ENCODE data around the gene PHLDB2. TPM values are rescaled to one million over a fixed set of nuclear protein-coding genes. Genes with fewer than 3 reads are reported as not detected.

The PHLDB2 gene
- total and polyA plus RNA-seq, 2 donors (not counting 1 experiment from before 2014, with no cell fraction given): 33.8 to 47.9 TPM

DNA sequence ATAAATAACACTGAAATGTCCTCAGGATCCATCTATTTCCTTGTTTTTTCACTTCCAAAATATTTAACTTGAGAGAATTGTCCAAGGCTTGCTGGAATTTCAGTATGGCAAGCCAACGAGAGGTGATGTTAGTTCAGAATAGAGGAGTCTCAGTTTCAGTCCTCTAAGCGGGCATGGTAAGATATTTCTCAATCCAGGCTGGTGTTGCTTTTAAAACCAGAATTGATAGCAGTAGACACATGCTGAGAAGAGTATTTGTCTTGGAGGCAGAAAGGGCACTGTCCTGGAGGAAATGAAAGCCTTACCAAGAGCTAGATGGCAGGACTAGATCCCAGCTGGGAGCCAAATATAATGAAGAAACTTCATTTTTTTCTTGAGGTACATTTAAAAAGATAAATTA is 23.1 kb downstream of the PHLDB2 start:
- Histone ChIP-seq H3K36me3 (ENCODE audit: control insufficient read depth, insufficient read depth, low read length) (peaks cover 8% of the 10 kb centered on the region), H4K20me1 (ENCODE audit: control insufficient read depth, extremely low read depth, insufficient read depth, low read length) (no peaks in the 10 kb centered on the region)
- TF ChIP-seq, protein P1, sequence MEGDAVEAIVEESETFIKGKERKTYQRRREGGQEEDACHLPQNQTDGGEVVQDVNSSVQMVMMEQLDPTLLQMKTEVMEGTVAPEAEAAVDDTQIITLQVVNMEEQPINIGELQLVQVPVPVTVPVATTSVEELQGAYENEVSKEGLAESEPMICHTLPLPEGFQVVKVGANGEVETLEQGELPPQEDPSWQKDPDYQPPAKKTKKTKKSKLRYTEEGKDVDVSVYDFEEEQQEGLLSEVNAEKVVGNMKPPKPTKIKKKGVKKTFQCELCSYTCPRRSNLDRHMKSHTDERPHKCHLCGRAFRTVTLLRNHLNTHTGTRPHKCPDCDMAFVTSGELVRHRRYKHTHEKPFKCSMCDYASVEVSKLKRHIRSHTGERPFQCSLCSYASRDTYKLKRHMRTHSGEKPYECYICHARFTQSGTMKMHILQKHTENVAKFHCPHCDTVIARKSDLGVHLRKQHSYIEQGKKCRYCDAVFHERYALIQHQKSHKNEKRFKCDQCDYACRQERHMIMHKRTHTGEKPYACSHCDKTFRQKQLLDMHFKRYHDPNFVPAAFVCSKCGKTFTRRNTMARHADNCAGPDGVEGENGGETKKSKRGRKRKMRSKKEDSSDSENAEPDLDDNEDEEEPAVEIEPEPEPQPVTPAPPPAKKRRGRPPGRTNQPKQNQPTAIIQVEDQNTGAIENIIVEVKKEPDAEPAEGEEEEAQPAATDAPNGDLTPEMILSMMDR (conservative IDR thresholded peaks at IDR 0.05 in 1 of 2, IDR thresholded peaks at IDR 0.05 in 1 of 2; ENCODE audit: low read depth in 1 of 2, low read length in 2 of 2): no peak
- TF ChIP-seq EZH2 (IDR thresholded peaks at IDR 0.05; ENCODE audit: low read length, missing control alignments): no peak

DNA sequence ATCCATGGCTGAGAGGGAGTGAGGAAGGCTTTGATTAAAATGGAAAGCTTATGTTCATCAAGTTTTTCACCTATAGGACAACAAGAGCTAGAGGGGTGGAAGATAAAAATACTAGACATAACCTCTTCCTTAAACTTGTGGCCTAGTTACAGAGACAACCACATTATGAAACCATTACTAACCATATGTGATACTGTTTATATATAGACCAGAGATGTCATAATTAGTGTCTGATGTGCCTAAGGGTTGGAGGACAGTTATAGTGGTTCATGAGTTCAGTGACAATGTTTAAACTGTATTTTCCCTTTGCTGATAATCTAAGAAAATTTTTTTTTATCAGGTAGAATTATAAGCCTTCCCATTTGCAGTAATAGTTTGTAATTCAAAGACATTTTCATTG is 23.7 kb downstream of the PHLDB2 start:
- DNase-seq (ENCODE audit: low read depth in 2 of 2): no peak
- Histone ChIP-seq H2AFZ (ENCODE audit: low read length) (no peak overlapping the region), H3K27me3 (ENCODE audit: control insufficient read depth, insufficient read depth, low read length) (no peaks in the 10 kb centered on the region), H3K79me2 (ENCODE audit: control insufficient read depth, insufficient read depth, low read length) (peaks cover 16% of the 10 kb centered on the region), H4K20me1 (ENCODE audit: control insufficient read depth, extremely low read depth, insufficient read depth, low read length) (no peaks in the 10 kb centered on the region), H3K4me1 (ENCODE audit: control insufficient read depth, extremely low read depth, insufficient read depth, low read length) (no peaks in the 10 kb centered on the region), H3K9ac (ENCODE audit: insufficient read depth, low read length) (no peak overlapping the region), H3K27ac (ENCODE audit: insufficient read depth, low read length) (no peak overlapping the region), H3K36me3 (ENCODE audit: control insufficient read depth, insufficient read depth, low read length) (peaks cover 8% of the 10 kb centered on the region), H3K4me3 (replicated peaks in 1 of 4; ENCODE audit: control extremely low read depth in 1 of 4, insufficient read depth in 1 of 4, low read depth in 3 of 4, low read length in 4 of 4) (no peak overlapping the region), H3K4me2 (ENCODE audit: extremely low read depth, insufficient read depth, low read length) (no peak overlapping the region), H3K9me3 (ENCODE audit: control insufficient read depth, insufficient read depth, low read depth, low read length) (no peaks in the 10 kb centered on the region)
- TF ChIP-seq, protein P1 (conservative IDR thresholded peaks at IDR 0.05 in 1 of 2, IDR thresholded peaks at IDR 0.05 in 1 of 2; ENCODE audit: low read depth in 1 of 2, low read length in 2 of 2): no peak
- no peak for TF ChIP-seq EZH2 (IDR thresholded peaks at IDR 0.05; ENCODE audit: low read length, missing control alignments)

More for the DNA sequence above, 23.1 kb downstream of the PHLDB2 start:
- H3K27ac ChIP-seq (ENCODE audit: insufficient read depth, low read length): no peak overlapping the region
- no peak for DNase-seq (ENCODE audit: low read depth in 2 of 2)
- no peak overlapping the region for H3K4me3 ChIP-seq (replicated peaks in 1 of 4; ENCODE audit: control extremely low read depth in 1 of 4, insufficient read depth in 1 of 4, low read depth in 3 of 4, low read length in 4 of 4)
- H3K79me2 ChIP-seq (ENCODE audit: control insufficient read depth, insufficient read depth, low read length): peaks cover 16% of the 10 kb centered on the region
- no peaks in the 10 kb centered on the region for H3K27me3 ChIP-seq (ENCODE audit: control insufficient read depth, insufficient read depth, low read length)
- no peak overlapping the region for H3K4me2 ChIP-seq (ENCODE audit: extremely low read depth, insufficient read depth, low read length)
- no peak overlapping the region for H2AFZ ChIP-seq (ENCODE audit: low read length)
- no peaks in the 10 kb centered on the region for H3K4me1 ChIP-seq (ENCODE audit: control insufficient read depth, extremely low read depth, insufficient read depth, low read length)
- no peak overlapping the region for H3K9ac ChIP-seq (ENCODE audit: insufficient read depth, low read length)
- H3K9me3 ChIP-seq (ENCODE audit: control insufficient read depth, insufficient read depth, low read depth, low read length): no peaks in the 10 kb centered on the region

DNA sequence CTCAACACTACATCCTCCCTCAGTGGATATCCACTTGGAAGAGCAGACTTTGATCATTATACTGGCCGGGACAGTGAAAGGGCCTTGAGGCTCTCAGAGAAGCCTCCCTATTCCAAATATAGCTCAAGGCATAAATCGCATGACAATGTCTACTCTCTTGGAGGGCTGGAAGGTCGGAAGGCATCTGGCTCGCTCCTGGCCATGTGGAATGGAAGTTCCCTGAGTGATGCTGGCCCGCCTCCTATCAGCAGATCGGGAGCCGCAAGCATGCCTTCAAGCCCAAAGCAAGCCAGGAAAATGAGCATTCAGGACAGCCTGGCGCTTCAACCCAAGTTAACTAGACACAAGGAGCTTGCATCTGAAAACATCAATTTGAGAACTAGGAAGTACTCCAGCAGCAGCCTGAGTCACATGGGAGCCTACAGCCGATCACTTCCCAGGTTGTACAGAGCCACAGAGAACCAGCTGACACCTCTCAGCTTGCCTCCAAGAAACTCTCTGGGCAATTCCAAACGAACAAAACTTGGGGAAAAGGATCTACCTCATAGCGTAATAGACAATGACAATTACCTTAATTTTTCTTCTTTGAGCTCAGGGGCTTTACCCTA is 25.4 kb downstream of the PHLDB2 start:
- H3K9ac ChIP-seq (ENCODE audit: insufficient read depth, low read length): no peak overlapping the region
- peaks cover 8% of the 10 kb centered on the region for H3K36me3 ChIP-seq (ENCODE audit: control insufficient read depth, insufficient read depth, low read length)
- no peak for DNase-seq (ENCODE audit: low read depth in 2 of 2)
- H2AFZ ChIP-seq (ENCODE audit: low read length): no peak overlapping the region
- no peaks in the 10 kb centered on the region for H3K9me3 ChIP-seq (ENCODE audit: control insufficient read depth, insufficient read depth, low read depth, low read length)
- no peaks in the 10 kb centered on the region for H3K27me3 ChIP-seq (ENCODE audit: control insufficient read depth, insufficient read depth, low read length)
- H3K4me3 ChIP-seq (replicated peaks in 1 of 4; ENCODE audit: control extremely low read depth in 1 of 4, insufficient read depth in 1 of 4, low read depth in 3 of 4, low read length in 4 of 4): no peak overlapping the region
- H3K27ac ChIP-seq (ENCODE audit: insufficient read depth, low read length): no peak overlapping the region
- H3K79me2 ChIP-seq (ENCODE audit: control insufficient read depth, insufficient read depth, low read length): peaks cover 12% of the 10 kb centered on the region
- no peak for TF ChIP-seq EZH2 (IDR thresholded peaks at IDR 0.05; ENCODE audit: low read length, missing control alignments)
- TF ChIP-seq, protein P1 (conservative IDR thresholded peaks at IDR 0.05 in 1 of 2, IDR thresholded peaks at IDR 0.05 in 1 of 2; ENCODE audit: low read depth in 1 of 2, low read length in 2 of 2): no peak
- no peaks in the 10 kb centered on the region for H4K20me1 ChIP-seq (ENCODE audit: control insufficient read depth, extremely low read depth, insufficient read depth, low read length)
- H3K4me2 ChIP-seq (ENCODE audit: extremely low read depth, insufficient read depth, low read length): no peak overlapping the region
- no peaks in the 10 kb centered on the region for H3K4me1 ChIP-seq (ENCODE audit: control insufficient read depth, extremely low read depth, insufficient read depth, low read length)
